SK-N-SH (cell line): ENCODE measurements around the gene FOXA3. TPM values are rescaled to one million over a fixed set of nuclear protein-coding genes. Genes with fewer than 3 reads are reported as not detected.

ENCODE experiments used
- CTCF ChIA-PET: fragments of 300-600, 350-600 bp; formaldehyde crosslinking; extraction: SDS; loops from one replicate; lab custom pipeline; 2021; lab: Yijun Ruan, JAX
- POLR2A ChIA-PET: fragments of 350-600 bp; sonication (Branson Sonifier 250); formaldehyde crosslinking; extraction: SDS; loops from one replicate; lab custom pipeline; 2020; ENCODE audit warnings: antibody characterized with exemption, inconsistent platforms; lab: Yijun Ruan, JAX
- DNase-seq: peaks from one replicate; pipeline ENCODE4 v3.0.0; 2012
- H2AFZ ChIP-seq: fragments of 200-600 bp; sonication (generic); 2 replicates; pipeline ENCODE4 v1.8.1; 2016; ENCODE audit warnings: antibody characterized with exemption, mild to moderate bottlenecking, low read depth
- H3F3A ChIP-seq: fragments of 200-600 bp; sonication (generic); replicated peaks from 2 replicates; pipeline ENCODE3; 2016; ENCODE audit warnings: antibody characterized with exemption, mild to moderate bottlenecking; ENCODE audit not compliant: insufficient read depth
- H3K27ac ChIP-seq, 2 experiments: fragments of 200-500 bp in 1 of 2; fragments of 200-600 bp in 1 of 2; sonication (Bioruptor generic) in 1 of 2; sonication (generic), shearing (Covaris generic) in 1 of 2; 2 replicates each; pipeline versions ENCODE4 v1.5.1 to v1.6.1; 2014 to 2016; ENCODE audit warnings: low read depth in 2 of 2, inconsistent platforms in 1 of 2, low read length in 1 of 2, mild to moderate bottlenecking in 1 of 2, mixed read lengths in 1 of 2
- H3K27me3 ChIP-seq: fragments of 200-600 bp; sonication (generic), shearing (Covaris generic); 2 replicates; pipeline ENCODE4 v1.6.1; 2016; ENCODE audit warnings: mixed run types; ENCODE audit not compliant: insufficient read depth
- H3K36me3 ChIP-seq, 2 experiments: fragments of 200-500 bp in 1 of 2; fragments of 200-600 bp in 1 of 2; sonication (Bioruptor generic) in 1 of 2; sonication (generic) in 1 of 2; replicated peaks in 1 of 2; 2 replicates each; pipeline versions ENCODE3 to v1.5.1; 2014 to 2016; ENCODE audit warnings: low read length in 1 of 2, mild to moderate bottlenecking in 1 of 2; ENCODE audit not compliant: insufficient read depth in 2 of 2, control insufficient read depth in 1 of 2
- H3K4me1 ChIP-seq, 2 experiments: fragments of 200-500 bp in 1 of 2; fragments of 200-600 bp in 1 of 2; sonication (Bioruptor generic) in 1 of 2; sonication (generic), shearing (Covaris generic) in 1 of 2; 2 replicates each; pipeline versions ENCODE4 v1.5.1 to v1.6.1; 2014 to 2016; ENCODE audit warnings: low read depth in 1 of 2, low read length in 1 of 2, mixed run types in 1 of 2; ENCODE audit not compliant: insufficient read depth in 2 of 2, control insufficient read depth in 1 of 2
- H3K4me2 ChIP-seq: fragments of 200-600 bp; sonication (generic), shearing (Covaris generic); 2 replicates; pipeline ENCODE4 v1.6.1; 2017; ENCODE audit warnings: mixed run types
- H3K4me3 ChIP-seq, 2 experiments: fragments of 200-500 bp in 1 of 2; fragments of 200-600 bp in 1 of 2; sonication (Bioruptor generic) in 1 of 2; sonication (generic), shearing (Covaris generic) in 1 of 2; 2 replicates each; pipeline versions ENCODE4 v1.5.1 to v1.8.1; 2014 to 2016; ENCODE audit warnings: low read depth in 2 of 2, inconsistent platforms in 1 of 2, low read length in 1 of 2, mild to moderate bottlenecking in 1 of 2, mixed read lengths in 1 of 2, moderate library complexity in 1 of 2
- H3K79me2 ChIP-seq: fragments of 200-600 bp; sonication (generic); 2 replicates; pipeline ENCODE4 v1.8.1; 2017; ENCODE audit warnings: mild to moderate bottlenecking; ENCODE audit not compliant: insufficient read depth
- H3K9ac ChIP-seq: fragments of 200-600 bp; sonication (generic); 2 replicates; pipeline ENCODE4 v1.6.1; 2017; ENCODE audit warnings: mixed run types
- H3K9me2 ChIP-seq: fragments of 200-600 bp; sonication (generic); 2 replicates; pipeline ENCODE4 v1.6.1; 2017; ENCODE audit warnings: mixed run types
- H3K9me3 ChIP-seq: fragments of 200-600 bp; sonication (generic); 2 replicates; pipeline ENCODE4 v1.6.1; 2017; ENCODE audit warnings: mixed run types, mild to moderate bottlenecking, moderate library complexity
- H4K20me1 ChIP-seq: fragments of 200-600 bp; sonication (generic); 2 replicates; pipeline ENCODE4 v1.6.1; 2017; ENCODE audit warnings: mild to moderate bottlenecking, mixed run types; ENCODE audit not compliant: insufficient read depth
- CHD2 ChIP-seq: fragments of 150-350 bp; IDR thresholded peaks from 2 replicates; pipeline ENCODE4 v1.6.1; 2018; ENCODE audit warnings: low read length; ENCODE audit not compliant: partially characterized antibody
- EP300 ChIP-seq, 2 experiments: IDR thresholded peaks; 2 replicates each; pipeline versions ENCODE4 v1.4.0 to v1.6.1; 2012; ENCODE audit warnings: borderline replicate concordance in 1 of 2, low read depth in 1 of 2, low read length in 1 of 2
- EZH2phosphoT487 ChIP-seq: fragments of 200-600 bp; sonication (generic); IDR thresholded peaks from 2 replicates; pipeline ENCODE4 v1.6.1; 2017; ENCODE audit warnings: low read depth, mixed run types, mild to moderate bottlenecking, antibody characterized with exemption, moderate library complexity, borderline replicate concordance
- GATA2 ChIP-seq: sonication (generic); formaldehyde crosslinking; IDR thresholded peaks from 2 replicates; pipeline ENCODE4 v1.5.0; 2020; ENCODE audit warnings: mild to moderate bottlenecking, missing genetic modification reagents
- JUND ChIP-seq: IDR thresholded peaks from 2 replicates; pipeline ENCODE4 v1.4.0; 2012
- MEF2A ChIP-seq: IDR thresholded peaks from 2 replicates; pipeline ENCODE4 v1.4.0; 2012; ENCODE audit warnings: low read depth, borderline replicate concordance
- POLR2AphosphoS5 ChIP-seq: IDR thresholded peaks from 2 replicates; pipeline ENCODE4 v1.6.1; 2012; ENCODE audit warnings: low read depth, low read length
- RAD21 ChIP-seq: IDR thresholded peaks from 2 replicates; pipeline ENCODE4 v1.6.1; 2012; ENCODE audit warnings: mild to moderate bottlenecking, low read length
- RCOR1 ChIP-seq: fragments of 150-350 bp; IDR thresholded peaks from 2 replicates; pipeline ENCODE4 v1.6.1; 2017; ENCODE audit warnings: antibody characterized with exemption, low read length
- RFX5 ChIP-seq: IDR thresholded peaks from 2 replicates; pipeline ENCODE4 v1.6.1; 2012; ENCODE audit warnings: mild to moderate bottlenecking, improper control_type of control experiment, low read length
- SIN3A ChIP-seq: IDR thresholded peaks from 2 replicates; pipeline ENCODE4 v1.6.1; 2012; ENCODE audit warnings: low read depth, mild to moderate bottlenecking, low read length, moderate library complexity, borderline replicate concordance
- SMC3 ChIP-seq: IDR thresholded peaks from 2 replicates; pipeline ENCODE4 v1.6.1; 2012; ENCODE audit warnings: low read depth, low read length, improper control_type of control experiment
- TAF1 ChIP-seq: IDR thresholded peaks from 2 replicates; pipeline ENCODE4 v1.6.1; 2012; ENCODE audit warnings: low read depth, mild to moderate bottlenecking, low read length, moderate library complexity, borderline replicate concordance
- TCF12 ChIP-seq: IDR thresholded peaks from 2 replicates; pipeline ENCODE4 v1.4.0; 2012
- YY1 ChIP-seq: IDR thresholded peaks from 2 replicates; pipeline ENCODE4 v1.4.0; 2012; ENCODE audit warnings: low read depth, mild to moderate bottlenecking
- WGBS: methylation state at CpG from one replicate; pipeline ENCODE4 v1.1.6; 2017; ENCODE audit warnings: low lambda C conversion rate; 5-methylcytosine and 5-hydroxymethylcytosine counted together
- polyA plus RNA-seq, 3 experiments: library from polyadenylated mRNA; depleted of rRNA; stranded (reverse); fragments of >200 nt; gene quantifications; 2 replicates each; pipeline ENCODE4 v1.2.3, GENCODE V29; 2012
- TF ChIP-seq, protein P1 (sequence below): fragments of 150-350 bp; IDR thresholded peaks from 2 replicates; pipeline ENCODE4 v1.6.1; 2016; ENCODE audit warnings: mild to moderate bottlenecking, low read depth, low read length
- TF ChIP-seq, protein P2 (sequence below): IDR thresholded peaks from 2 replicates; pipeline ENCODE4; 2012
- TF ChIP-seq, protein P3 (sequence below): fragments of 150-350 bp; IDR thresholded peaks from 2 replicates; pipeline ENCODE4 v1.6.1; 2017; ENCODE audit warnings: antibody characterized with exemption, low read length, low read depth, borderline replicate concordance

Gene FOXA3
- polyA plus RNA-seq, 1 of the 3 experiments (the other 2 are of a cell fraction): 1.5 TPM

DNA sequence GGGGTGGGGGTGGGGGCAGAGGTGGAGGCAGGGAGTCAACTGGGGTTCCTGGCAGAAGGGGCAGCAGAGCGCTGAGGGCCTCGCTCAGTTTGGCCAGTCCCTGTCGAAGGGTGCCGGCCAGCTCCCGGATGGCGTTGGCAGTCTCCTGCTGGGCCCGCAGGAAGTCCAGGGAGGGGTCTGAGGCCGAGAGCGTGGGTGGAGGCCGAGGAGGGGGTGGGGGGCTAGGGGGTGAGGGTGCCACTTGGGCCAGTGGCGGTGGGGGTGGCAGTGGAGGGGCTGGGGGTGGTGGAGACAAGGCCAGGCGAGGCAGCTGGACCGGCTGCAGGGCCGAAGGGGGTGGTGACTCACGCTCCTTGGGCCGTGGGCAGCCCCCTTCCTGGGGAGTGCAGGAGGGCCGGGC, 26.8 kb downstream of the FOXA3 start:
- Histone ChIP-seq H3K27ac (no peak overlapping the region), H3K4me3 (no peak overlapping the region), H3K79me2 (no peaks in the 10 kb centered on the region; the same call in 1 of the 2 replicates), H2AFZ (no peak overlapping the region)
- CTCF ChIA-PET: interaction anchor here (3.4 kb wide), 1 partner anchor 74 kb away, joined by 12 read pairs; no protein-coding TSS in a partner anchor
- no peak for DNase-seq
- TF ChIP-seq EP300 (IDR thresholded peaks at IDR 0.05; ENCODE audit: borderline replicate concordance in 1 of 2, low read depth in 1 of 2, low read length in 1 of 2) (no peak), RCOR1 (no peak), EZH2phosphoT487 (no peak), JUND (no peak), TCF12 (no peak), GATA2 (CRISPR knock-in tag) (no peak), POLR2AphosphoS5 (no peak), MEF2A (no peak), RAD21 (no peak), SMC3 (no peak), RFX5 (no peak), SIN3A (no peak), TAF1 (no peak), YY1 (no peak), CHD2 (no peak)
- TF ChIP-seq, protein P1, sequence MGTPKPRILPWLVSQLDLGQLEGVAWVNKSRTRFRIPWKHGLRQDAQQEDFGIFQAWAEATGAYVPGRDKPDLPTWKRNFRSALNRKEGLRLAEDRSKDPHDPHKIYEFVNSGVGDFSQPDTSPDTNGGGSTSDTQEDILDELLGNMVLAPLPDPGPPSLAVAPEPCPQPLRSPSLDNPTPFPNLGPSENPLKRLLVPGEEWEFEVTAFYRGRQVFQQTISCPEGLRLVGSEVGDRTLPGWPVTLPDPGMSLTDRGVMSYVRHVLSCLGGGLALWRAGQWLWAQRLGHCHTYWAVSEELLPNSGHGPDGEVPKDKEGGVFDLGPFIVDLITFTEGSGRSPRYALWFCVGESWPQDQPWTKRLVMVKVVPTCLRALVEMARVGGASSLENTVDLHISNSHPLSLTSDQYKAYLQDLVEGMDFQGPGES: no peak
- TF ChIP-seq, protein P2, sequence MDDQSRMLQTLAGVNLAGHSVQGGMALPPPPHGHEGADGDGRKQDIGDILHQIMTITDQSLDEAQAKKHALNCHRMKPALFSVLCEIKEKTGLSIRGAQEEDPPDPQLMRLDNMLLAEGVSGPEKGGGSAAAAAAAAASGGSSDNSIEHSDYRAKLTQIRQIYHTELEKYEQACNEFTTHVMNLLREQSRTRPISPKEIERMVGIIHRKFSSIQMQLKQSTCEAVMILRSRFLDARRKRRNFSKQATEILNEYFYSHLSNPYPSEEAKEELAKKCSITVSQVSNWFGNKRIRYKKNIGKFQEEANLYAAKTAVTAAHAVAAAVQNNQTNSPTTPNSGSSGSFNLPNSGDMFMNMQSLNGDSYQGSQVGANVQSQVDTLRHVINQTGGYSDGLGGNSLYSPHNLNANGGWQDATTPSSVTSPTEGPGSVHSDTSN: no peak
- TF ChIP-seq, protein P3, sequence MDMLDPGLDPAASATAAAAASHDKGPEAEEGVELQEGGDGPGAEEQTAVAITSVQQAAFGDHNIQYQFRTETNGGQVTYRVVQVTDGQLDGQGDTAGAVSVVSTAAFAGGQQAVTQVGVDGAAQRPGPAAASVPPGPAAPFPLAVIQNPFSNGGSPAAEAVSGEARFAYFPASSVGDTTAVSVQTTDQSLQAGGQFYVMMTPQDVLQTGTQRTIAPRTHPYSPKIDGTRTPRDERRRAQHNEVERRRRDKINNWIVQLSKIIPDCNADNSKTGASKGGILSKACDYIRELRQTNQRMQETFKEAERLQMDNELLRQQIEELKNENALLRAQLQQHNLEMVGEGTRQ: no peak
- TF ChIP-seq, all 33 proteins: peak for 0
- Histone ChIP-seq H3K9me3 (no peaks in the 10 kb centered on the region), H3K9me2 (no peaks in the 10 kb centered on the region), H3K4me2 (no peak overlapping the region), H4K20me1 (no peaks in the 10 kb centered on the region), H3K36me3 (peaks cover 0 to 10% of the 10 kb centered on the region in 2 experiments), H3K27me3 (no peaks in the 10 kb centered on the region), H3K4me1 (peaks cover 0 to 5% of the 10 kb centered on the region in 2 experiments; a peak in 1 of 4 replicates), H3K9ac (no peak overlapping the region), H3F3A (peaks cover 20% of the 10 kb centered on the region)
- WGBS: 89% methylated on average over 7 of the region's 17 CpGs
- POLR2A ChIA-PET: no interaction called here
